Measurements from ENCODE around the gene GAS7.

DNA sequence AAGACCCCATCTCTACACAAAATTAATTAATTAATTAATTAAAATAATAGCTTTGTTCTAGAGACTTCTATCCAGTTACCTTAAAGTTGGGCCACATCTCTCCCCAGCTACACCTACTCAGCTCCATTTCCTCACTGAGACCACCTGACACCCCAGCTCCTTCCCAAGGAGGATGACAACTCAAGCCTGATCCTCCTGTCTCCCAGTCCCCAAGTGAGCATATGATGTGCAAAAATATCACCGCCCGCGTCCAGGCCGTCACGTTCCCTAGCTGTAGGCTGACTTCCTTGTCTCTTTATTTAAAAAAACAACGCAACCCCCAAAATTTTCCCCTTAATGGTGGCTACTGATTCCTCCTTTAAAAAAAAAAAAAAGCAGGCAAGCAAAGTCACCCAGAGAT lies 173.2 kb downstream of the GAS7 start:
- no peak for TF ChIP-seq EZH2 (IDR thresholded peaks at IDR 0.05)
- no peak for TF ChIP-seq POLR2AphosphoS5 (IDR thresholded peaks at IDR 0.05; ENCODE audit: borderline replicate concordance, low read depth, low read length)
- no peak for TF ChIP-seq FOXP2 (optimal IDR thresholded peaks at IDR 0.05; ENCODE audit: control extremely low read depth, extremely low read length, insufficient read depth)
